ENCODE data around the gene DNM3. TPM values are rescaled to one million over a fixed set of nuclear protein-coding genes. Genes with fewer than 3 reads are reported as not detected.

The DNM3 gene
- total RNA-seq, 1 experiment from 2014 or later, result 2.7 TPM

GRCh38 chr1:172146141-172146850 lies 305.0 kb downstream of the DNM3 start:
- H3K9ac ChIP-seq (ENCODE audit: extremely low read depth, insufficient read length, low read length), result no peak overlapping the region
- no peak overlapping the region for H3K23ac ChIP-seq (ENCODE audit: insufficient read length, low read depth, low read length)
- no peaks in the 10 kb centered on the region for H3K27me3 Mint-ChIP-seq (ENCODE audit: low read depth)
- no peaks in the 10 kb centered on the region for H3K9me3 ChIP-seq (ENCODE audit: control insufficient read depth, low read depth, low read length)
- no peak overlapping the region for H2AFZ ChIP-seq (ENCODE audit: low read length)
- H3K79me2 ChIP-seq (ENCODE audit: insufficient read depth, low read length), result no peaks in the 10 kb centered on the region
- no peak overlapping the region for H4K91ac ChIP-seq (ENCODE audit: insufficient read length, low read depth, low read length)
- no CpG with 5 or more reads among the region's 1 CpG for WGBS (ENCODE audit: extremely low coverage, insufficient read length, low lambda C conversion rate)
- H2BK120ac ChIP-seq (ENCODE audit: low read depth, low read length, poor library complexity, severe bottlenecking), result no peak overlapping the region
- H3K27ac ChIP-seq (ENCODE audit: insufficient read length, low read depth, low read length), result no peak overlapping the region
- H2AK5ac ChIP-seq (ENCODE audit: insufficient read length, low read length), result no peak overlapping the region
- H3K27ac Mint-ChIP-seq, result no peak overlapping the region
- H3K4me1 Mint-ChIP-seq, result peaks cover 24 to 34% of the 10 kb centered on the region in 2 experiments
- H3K9me3 Mint-ChIP-seq, result no peaks in the 10 kb centered on the region
- no peak overlapping the region for H3K4ac ChIP-seq (ENCODE audit: low read depth, low read length)
- no peak overlapping the region for H3K14ac ChIP-seq (ENCODE audit: insufficient read depth, low read length)
- no peak overlapping the region for H2BK15ac ChIP-seq (ENCODE audit: low read depth, low read length)
- no peak for TF ChIP-seq CTCF (conservative IDR thresholded peaks at IDR 0.05)
- H2BK20ac ChIP-seq (ENCODE audit: low read depth, low read length, poor library complexity, severe bottlenecking), result no peak overlapping the region
- H4K8ac ChIP-seq (replicated peaks; ENCODE audit: insufficient read length, low read depth, low read length), result no peak overlapping the region
- H3K36me3 Mint-ChIP-seq (ENCODE audit: insufficient read depth in 1 of 3, low read depth in 3 of 3), result no peaks in the 10 kb centered on the region
- H3T11ph ChIP-seq (ENCODE audit: low read length), result no peak overlapping the region
- H3K4me2 ChIP-seq (ENCODE audit: insufficient read depth, insufficient read length, low read length), result no peak overlapping the region
- no peaks in the 10 kb centered on the region for H3K4me1 ChIP-seq (ENCODE audit: insufficient read depth, low read length)
- no peak overlapping the region for H2BK5ac ChIP-seq (ENCODE audit: insufficient read length, low read length)
- H3K23me2 ChIP-seq (ENCODE audit: insufficient read length, low read depth, low read length, poor library complexity, severe bottlenecking), result no peaks in the 10 kb centered on the region
- no peaks in the 10 kb centered on the region for H3K79me1 ChIP-seq (ENCODE audit: insufficient read depth, low read depth, low read length, poor library complexity, severe bottlenecking)
- no peak overlapping the region for H3K18ac ChIP-seq (ENCODE audit: insufficient read length, low read depth, low read length)
- no peak overlapping the region for H2BK12ac ChIP-seq (ENCODE audit: insufficient read length, low read depth, low read length)
- H3K4me3 Mint-ChIP-seq, result no peak overlapping the region
- no peak overlapping the region for H3K56ac ChIP-seq (ENCODE audit: insufficient read length, low read depth, low read length)
- no peak for DNase-seq
- no peak overlapping the region for H4K5ac ChIP-seq (ENCODE audit: insufficient read length, low read depth, low read length)
- H4K20me1 ChIP-seq (ENCODE audit: control insufficient read depth, insufficient read depth, insufficient read length), result no peaks in the 10 kb centered on the region
- no peaks in the 10 kb centered on the region for H3K27me3 ChIP-seq (ENCODE audit: insufficient read depth, low read length)
